Stimulated activated CD8-positive, alpha-beta memory T cell treated with anti-CD3 and anti-CD28 coated beads, Interleukin-4, amount 100 ng/mL, for 4 hours (primary cell): ENCODE measurements around the gene ARHGEF7.
"Not testable (repeated sequence)": the region's sequence is repeated elsewhere in the genome, so short reads cannot be mapped to it uniquely, and the experiment has no call there.

Experiments
- DNase-seq, 2 donors: peaks; one replicate each; pipeline ENCODE4 v3.0.0-alpha.2; 2020; ENCODE audit warnings: low read depth in 2 of 2, low spot score in 1 of 2

ARHGEF7 gene

DNA sequence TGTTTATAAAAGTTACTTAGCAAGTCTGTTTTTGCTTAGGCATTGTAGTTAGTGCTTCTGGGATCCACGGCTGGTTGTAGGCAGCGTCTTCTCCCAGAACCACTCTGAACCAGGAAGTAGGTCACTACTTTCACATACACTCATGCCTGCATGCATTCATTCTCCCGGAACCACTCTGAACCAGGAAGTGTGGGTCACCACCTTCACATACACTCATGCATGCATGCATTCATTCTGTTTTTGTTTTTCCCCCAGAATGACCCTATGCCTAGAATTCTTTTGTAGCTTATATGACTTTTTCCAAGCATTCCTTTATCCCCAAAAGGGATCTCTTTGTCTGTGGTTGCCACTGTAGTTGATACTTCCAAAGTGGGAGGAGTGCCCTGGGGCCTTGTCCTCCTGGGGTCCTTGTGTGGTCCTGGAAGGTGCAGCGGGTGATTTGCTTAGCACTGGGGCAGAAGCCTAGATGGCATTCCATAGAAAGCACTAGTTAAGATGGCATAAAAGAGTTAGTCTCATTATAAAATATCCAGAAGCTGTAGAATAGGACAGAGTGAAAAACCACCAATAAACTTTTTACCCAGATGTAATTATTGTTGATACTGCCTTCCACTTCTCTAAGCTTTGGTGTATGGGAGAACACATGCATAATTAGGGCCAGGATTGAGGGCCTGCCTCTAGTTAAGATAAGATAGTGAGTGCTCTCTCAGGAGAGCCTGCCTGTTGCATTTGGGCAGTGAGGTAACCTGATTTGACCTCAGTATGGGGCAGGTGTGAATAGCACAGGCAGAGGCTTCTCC lies 136.7 kb downstream of the ARHGEF7 start:
- DNase-seq = no peak

DNA sequence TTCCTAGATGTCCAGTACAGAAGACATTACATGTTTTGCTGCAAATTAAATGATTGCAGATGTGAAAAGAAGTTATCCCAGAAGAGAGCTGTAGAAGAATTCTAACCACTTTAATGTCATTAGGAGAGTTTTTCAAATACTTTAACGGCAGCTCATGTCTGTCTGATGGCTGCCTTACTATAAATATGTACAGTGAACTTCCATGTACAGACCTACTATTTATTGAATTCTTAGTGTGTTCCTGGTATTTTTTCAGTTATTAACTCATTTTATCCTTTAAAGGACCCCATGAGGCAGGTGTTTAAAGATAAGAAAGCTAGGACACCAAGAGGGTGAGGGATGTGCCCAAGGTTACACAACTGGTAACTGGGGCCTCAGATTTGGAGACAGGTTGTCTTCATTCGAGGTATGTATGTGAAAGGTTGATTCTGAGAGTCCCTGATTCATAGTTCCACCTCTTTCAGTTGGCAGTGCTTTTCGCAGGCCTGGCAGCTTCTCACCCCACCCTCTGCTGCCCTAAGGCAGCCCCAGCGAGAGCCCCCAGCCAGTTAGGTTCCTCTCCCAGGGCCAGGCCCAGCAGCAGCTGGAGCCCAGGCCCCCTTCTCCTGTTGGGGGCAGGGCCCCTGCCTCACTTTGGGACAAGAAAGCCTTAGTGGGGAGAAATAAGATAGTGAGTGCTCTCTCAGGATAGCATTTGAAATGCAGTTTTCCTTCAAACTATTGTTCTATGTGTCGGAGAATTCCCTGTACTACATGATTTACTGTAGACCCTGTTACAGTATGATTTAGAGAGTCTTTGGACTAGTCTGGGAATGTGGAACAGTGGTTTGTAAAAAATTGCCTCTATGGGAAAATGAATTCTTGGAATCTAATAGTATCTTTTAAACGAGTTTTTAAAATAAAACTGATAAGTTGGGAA lies 137.6 kb downstream of the ARHGEF7 start:
- no peak for DNase-seq

DNA sequence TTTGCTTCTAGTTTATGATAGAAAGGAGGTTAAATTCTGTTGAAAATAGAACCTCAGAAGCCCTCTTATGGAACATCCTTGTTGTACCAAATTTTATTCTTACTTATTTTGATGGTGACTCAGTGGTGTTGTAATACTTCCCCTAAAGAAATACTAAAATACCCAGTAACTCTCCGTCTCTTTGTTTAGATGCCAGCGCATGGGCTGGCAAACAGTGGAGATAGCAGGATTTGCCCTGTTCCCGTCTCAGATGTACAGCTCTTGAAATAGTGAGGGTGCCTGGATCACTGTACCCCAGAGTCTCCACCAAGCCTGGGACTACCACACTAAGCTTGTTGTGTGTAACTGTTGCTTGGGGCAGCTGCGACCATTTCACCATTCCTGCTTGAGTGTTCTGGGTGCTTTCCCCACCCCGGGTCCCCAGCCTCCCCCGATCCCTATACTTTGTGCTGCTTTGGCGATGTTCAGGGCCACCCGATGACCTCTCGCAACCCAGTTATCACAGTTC lies 138.3 kb downstream of the ARHGEF7 start:
- no peak for DNase-seq

DNA sequence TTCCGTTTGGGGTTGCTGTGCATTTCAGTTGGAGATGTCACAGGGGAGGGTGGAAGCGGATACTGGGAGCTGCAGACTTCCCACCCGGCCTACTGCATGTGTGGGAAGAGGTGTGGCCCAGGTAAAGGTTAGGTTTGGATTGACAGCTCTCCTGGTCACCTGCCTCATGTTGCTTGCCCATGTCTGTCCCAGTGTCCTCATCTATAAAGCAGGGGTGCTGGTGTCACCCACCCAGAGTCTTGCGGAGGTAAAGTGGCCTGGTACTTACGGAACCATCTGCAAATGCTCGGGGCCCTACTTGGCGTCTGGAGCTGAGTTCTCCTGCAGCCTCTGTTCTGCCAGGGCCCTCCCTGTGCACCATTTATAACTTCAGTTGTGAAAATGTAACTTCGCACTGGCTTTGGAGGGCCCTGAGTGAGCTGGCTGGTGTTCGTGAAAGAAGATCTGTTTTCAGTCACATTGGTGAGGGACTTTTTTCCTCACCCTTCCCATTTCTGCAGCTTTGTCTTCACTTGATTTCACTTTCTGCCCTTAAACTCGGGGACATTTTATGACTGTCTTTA lies 140.2 kb downstream of the ARHGEF7 start:
- no peak for DNase-seq

DNA sequence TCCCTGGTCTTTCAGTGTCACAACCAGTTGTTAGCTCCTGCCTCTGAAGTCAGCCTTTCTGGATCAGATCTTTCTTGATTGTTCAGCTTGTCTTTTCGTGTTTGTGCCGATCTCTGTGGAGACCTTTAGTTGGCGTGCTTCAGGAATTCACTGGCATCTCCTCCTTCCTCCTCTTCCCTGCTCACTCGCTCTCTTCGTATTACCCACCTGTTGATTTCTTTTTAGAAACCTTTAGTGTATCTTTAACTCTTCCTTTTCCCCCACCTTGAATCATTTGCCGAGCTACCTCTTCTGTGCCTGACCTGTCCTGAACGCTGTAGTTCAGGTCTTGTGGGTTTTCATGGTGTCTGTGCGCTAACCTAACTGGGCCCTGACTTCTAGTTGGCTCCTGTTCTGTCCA lies 141.3 kb downstream of the ARHGEF7 start:
- DNase-seq = no peak

DNA sequence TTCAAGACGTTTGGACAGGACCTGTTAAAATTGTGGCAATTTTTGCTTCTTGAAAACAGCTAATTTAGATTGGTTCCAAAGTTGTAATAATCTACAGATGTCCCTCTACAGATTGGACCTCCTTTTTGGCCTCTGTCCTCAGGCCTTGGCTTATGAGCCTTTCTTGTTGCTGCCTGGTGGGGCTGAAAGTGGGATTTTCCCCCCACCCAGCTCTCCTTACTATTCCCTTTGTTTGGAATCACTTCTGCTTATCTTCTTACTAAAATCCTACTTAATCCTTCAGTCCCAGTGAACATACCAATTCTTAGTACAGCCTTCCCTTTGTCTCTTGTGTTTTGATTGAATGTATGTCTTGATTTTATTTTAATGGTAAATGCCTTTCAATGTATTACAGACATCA lies 141.8 kb downstream of the ARHGEF7 start:
- DNase-seq = no peak

DNA sequence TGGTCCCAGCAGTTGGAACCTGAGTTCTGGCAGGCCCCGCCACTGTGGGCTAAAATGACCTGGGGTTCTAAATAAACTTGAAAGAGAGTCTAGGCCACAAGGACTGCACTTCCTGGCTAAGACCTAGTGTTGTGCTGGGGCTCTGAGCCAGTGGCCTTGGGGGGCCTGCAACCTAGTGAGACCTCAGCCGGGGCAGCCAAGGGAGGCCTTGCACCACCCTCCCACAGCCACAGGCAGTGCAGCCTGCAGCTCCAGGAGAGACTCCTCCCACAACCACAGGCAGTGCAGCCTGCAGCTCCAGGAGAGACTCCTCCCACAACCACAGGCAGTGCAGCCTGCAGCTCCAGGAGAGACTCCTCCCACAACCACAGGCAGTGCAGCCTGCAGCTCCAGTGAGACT lies 142.8 kb downstream of the ARHGEF7 start:
- DNase-seq = not testable (repeated sequence)

DNA sequence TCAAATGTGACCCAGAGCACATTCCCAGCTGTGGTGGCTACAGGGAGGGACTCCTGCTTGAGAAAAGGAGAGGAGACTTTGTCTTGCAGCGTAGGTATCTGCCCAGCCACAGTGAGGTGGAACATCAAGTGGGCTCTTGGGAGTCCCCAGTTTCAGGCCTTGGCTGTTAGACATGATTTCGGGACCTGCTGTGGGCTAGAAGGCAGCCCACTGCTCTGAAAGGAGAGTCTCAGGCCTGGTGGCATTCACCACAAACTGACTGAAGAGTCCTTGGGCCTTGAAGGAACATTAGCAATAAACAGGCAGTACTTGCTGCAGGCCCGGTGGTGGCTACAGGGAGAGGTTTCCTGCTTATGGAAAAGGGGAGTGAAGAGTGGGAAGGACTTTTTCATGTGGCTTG lies 143.5 kb downstream of the ARHGEF7 start:
- no peak for DNase-seq

DNA sequence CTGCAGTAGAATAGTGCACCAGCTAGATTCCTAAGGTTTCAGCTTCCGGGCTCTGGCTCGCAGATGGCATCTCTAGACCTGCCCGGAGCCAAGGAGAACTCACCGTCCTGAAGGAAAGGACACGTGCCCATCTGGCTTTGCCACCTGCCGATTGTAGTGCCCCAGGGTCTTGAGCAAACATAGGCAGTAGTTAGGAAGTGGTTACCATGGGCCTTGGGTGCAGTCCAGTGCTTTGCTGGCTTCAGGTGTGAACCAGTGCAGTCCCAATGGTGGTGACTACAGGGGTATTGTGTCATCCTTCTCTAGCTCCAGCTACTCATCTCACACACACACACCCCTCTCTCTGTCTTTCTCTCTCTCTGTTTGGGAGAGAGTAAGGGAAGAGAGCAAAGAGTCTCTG lies 143.9 kb downstream of the ARHGEF7 start:
- DNase-seq = no peak

DNA sequence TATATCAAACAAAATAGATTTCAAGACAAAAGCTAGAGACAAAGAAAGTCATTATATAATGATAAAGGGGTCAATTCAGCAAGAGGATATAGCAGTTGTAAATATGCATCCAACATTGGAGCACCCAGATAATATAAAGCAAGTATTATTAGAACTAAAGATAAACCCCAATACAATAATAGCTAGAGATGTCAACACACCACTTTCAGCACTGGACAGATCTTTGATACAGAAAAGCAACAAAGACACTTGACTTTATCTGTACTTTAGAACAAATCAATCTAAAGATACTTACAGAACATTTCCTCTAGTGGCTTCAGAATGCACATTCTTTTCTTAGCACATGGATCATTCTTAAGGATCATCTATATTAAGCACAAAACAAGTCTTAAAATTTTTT lies 146.2 kb downstream of the ARHGEF7 start:
- DNase-seq = no peak

DNA sequence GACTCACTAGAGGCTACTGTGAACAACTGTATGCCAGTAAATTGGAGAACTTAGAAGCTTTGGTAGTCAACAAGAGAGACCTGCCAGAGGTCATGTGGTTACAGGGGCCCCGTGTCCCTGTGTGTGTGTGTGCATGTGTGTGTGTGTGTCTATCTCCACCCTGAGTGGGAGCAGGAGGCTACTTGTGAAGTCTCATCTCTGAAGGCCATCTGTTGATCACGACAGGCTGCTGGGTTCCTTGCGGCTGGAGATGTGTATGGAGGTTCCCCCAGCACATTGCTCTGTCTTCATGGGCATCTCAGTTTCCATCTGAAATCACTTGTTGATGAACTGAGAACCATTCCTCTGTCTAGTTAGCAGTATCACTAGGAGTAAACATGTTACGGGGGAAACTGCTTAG lies 147.2 kb downstream of the ARHGEF7 start:
- DNase-seq = no peak

DNA sequence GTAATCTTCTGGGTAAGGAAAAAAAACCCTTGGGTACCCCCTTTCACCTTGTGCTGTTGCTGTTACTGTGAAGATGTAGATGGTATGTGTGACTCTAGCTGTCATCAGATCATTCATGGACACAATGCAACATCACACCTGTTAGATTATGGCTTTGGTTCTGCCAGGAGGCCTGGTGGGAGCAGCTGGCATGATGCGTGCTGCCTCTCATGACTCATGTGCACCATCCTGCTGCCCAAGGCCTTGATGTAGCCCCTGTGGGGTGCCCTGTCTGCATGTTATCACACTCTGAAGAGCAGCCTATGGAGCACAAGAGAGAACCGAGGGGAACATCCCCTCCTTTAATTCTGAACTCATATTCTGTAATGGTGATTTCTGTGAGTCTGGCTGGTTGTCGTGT lies 147.6 kb downstream of the ARHGEF7 start:
- DNase-seq = no peak

DNA sequence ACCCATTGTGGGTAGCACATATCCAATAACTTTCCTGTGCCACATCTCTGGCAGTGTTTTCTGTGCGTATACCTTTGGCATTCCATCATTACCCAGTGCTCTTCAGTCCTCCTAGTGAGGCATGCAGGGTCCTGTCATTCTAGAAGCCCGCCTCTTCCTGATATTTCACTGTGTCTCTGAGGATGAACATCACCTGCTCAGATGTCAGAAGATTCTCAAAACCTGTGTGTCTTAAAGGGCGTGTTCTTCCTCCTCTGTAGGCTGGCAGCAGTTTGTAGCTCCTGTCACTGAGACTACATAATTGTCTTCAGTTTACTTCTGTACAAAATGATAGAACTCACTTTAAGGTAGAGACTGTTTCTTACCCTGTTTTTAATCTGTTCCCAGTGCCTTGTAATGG lies 148.5 kb downstream of the ARHGEF7 start:
- DNase-seq = no peak

DNA sequence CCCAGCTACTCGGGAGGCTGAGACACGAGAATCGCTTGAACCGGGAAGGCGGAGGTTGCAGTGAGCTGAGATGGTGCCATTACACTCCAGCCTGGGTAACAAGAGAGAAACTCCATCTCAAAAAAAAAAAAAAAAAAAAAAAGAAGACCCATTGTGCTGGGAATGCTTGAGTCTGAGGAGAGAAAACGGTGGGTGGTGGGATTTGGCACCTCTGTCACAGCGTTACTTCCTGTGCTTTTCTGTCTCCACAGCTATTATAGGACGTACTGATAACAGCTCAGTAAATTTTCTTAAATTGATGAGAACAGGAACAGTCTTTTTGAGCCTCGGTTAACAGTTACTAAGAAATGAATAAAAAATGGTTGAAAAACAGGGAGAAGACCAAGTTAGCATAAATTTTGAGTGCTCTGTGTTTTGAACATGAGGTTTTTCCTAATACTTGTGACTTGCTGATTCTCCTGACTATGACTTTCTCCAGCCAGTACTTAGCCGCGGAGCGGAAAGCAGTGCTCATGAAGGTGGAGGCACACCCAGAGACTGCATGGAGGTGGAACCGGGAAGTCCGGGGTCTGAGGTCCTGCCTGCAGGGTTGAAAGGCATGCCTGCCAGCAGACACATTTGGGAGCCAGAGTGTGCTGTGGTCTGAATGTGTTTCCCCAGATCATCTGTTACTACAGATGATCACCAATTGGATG lies 150.0 kb downstream of the ARHGEF7 start:
- DNase-seq = no peak

DNA sequence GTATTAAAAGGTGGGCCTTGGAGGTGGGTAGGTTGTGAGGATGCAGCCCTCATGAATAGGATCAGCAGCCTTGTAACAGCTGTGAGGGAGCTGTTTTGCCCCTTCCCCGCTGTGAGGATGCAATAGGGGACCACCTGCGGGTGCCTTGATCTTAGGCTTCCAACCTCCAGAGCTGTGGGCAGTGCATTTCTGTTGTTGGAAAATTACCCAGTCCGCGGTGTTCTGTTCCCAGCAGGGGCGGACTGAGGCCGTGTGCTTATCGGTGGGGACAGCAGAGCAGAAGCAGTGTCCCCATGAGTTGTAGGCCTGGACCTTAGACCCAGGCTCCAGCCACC lies 150.6 kb downstream of the ARHGEF7 start:
- no peak for DNase-seq

DNA sequence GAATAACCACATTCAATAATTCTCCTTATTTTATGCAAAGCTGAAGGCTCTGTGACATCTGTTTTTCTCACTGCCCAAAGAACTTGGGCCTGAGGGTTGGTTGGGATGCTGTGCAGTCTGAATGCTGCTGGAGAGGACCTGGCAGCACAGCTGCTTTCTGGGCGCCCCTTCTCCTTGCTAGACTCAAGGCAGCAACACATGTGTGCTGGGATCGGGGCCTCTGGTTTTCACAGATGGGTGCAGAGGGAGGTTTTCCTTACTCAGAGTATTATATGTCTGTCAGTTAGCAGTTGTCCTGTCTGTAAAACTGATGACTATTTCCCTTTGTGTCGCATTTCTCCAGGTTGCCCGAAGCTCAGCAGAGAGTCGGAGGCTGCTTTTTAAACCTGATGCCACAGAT lies 152.1 kb downstream of the ARHGEF7 start:
- DNase-seq = no peak

DNA sequence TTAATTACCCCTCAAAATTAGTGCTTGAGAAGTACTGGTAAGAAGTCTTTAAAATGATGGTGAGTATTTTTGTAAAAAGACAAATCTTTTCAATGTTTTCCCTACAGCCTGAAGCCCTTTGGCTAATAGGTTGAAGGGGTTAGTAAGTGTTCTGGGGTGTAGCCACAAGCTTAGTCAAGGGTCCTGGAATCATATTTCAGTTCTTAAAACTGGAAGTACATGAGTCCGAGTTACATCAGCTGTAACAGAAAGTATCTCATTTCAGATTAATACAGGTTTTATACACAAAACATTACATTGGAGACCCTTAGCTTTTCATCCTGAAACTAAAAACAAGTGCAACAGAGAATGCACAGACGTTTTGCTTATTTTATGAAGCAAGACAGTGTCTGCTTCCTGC lies 152.7 kb downstream of the ARHGEF7 start:
- DNase-seq = no peak

DNA sequence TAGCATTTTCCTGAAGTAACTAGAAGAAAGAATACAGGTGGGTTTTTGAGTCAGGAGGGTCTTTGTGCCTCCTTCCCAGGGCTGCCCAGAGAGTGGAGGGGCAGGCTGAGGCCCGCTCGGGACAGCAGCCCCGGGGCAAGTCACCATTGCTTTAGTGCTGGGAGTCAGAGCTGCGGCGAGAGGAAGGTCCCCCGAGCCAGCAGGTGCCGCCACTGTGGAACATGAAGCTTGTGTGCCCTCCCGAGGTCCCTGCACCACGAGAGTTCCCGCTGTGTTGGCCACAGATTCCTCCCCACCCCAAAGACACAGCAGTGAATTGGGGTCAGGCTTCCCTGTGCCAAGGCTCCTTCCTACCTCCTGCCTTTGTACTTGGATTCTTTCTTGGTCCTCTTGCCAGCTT lies 154.4 kb downstream of the ARHGEF7 start:
- no peak for DNase-seq

DNA sequence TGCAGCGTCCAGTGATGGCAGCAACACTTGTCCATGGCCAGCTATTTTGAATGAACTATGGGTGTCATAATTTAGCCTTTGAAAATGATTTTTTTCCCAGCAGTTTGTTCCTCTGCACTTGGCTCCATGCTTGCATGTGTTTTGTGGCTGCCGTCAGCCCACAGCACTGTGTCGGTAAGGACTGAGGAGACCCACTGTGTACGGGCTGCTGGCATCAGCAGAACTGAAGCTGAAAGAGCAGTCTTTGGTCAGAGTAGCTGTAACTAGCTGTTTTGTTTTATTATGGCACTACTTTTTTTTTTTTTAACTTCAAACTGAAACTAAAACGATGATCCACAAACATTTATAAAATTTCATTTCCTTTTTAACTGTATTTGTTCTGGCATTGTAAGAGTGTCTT lies 155.0 kb downstream of the ARHGEF7 start:
- no peak for DNase-seq

DNA sequence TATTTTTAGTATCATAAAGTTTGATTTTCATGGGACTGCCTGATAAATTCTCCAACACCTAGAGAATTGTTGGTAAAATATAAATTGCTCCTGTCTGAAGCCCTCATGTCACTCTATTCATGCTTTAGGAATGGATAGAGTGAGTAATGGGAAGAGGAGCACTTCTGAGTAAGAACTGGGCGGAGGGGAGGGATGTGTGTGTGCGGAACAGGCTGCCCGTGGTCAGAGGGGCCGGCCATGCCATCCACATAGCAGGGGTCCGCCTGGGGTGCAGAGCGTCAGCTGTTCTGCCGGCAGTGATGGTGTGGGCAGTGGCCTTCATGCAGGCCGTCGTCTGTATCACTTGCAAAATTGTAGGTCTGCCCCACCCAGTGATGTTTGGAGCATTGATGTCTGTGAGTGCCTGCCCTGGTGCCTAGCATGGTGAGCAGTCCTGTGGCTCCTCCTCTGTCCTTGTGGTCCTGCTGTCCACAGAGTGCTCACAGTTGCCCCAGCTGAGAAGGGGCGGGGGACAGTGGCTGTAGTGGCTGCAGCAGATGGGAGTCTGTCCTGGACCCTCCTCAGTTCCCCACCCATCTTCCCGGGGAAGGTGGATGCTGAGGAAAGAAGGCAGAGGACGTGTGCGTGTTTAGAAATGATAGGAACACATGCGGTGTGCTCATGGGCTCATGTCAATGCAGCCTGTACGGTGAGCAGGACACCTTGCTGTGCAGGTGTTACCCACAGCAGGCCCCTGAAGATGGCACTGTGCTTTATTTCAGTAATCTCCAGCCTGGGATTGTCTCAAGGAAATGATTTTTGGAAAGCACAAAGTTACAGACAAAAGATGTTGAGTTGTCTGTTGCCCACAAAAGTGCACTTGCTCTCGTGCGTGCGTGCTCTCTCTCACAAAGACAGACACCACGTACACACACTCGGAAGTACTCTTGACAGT lies 155.9 kb downstream of the ARHGEF7 start:
- DNase-seq = no peak
